GM19397 (cell line): ENCODE data around the gene PPP2R2B.
"Not testable (repeated sequence)": the region's sequence is repeated elsewhere in the genome, so short reads cannot be mapped to it uniquely, and the experiment has no call there.

Source experiments
- ATAC-seq: cut with Tn5 transposase; IDR thresholded peaks from one replicate; pipeline ENCODE4 v1.9.1; 2021; ENCODE audit warnings: mild to moderate bottlenecking, moderate library complexity; ENCODE audit not compliant: unreplicated experiment

PPP2R2B gene

GRCh38 chr5:146624179-146624578 lies 254.4 kb downstream of the PPP2R2B start:
- no peak for ATAC-seq

- no peak for ATAC-seq
Observed at GRCh38 chr5:146623666-146624065, 254.9 kb downstream of the PPP2R2B start.

DNA sequence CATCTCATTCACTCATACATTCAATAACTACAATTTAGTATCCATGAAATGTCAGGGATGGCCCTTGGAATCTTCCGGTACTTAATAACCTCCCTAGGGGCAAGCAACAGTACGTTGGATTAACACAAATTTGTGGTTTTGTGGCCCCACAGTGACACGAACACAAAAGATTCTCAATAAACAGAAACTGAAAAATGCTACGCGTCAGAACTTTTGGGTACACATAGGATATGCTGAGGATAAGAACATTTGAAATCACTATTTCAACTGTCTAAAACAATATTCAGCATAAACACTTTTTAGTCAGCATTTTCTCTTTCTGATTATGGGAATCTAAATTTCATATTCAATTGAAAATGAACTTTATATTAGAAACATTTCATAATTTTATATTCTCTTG lies 255.5 kb downstream of the PPP2R2B start:
- no peak for ATAC-seq

- no peak for ATAC-seq
Observed at GRCh38 chr5:146622391-146622790, 256.2 kb downstream of the PPP2R2B start.

- no peak for ATAC-seq
Observed at GRCh38 chr5:146620669-146621051, 257.9 kb downstream of the PPP2R2B start.

DNA sequence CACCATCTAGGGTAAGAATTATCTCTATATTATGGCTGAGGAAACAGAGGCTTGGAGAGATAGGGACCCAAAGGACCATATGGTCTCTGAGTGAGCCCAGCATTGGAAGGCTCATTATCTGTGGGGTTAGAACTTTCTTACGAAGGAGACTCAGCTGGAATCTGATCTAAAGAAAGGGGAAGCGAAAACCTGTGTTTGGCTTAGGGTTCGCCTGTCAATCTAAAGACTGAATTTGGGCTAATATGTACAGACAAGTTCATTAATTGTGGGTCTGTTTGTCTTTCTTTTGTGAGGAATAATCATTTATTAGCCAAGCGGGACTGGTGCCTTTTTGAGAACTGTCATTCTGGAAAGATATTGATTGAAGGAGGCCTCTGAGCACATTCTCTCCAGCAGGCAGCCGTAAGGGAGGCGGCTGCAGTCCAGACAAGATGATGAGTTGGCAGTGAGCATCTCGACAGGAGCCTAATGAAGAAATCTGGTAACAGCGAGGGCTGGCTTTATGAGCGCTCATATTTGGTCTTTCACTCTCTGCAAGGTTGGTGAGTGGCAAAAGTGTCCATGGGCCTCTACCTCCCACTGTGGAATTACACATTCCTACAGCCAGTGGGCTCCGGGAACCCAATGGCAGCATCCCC lies 258.4 kb downstream of the PPP2R2B start:
- ATAC-seq = no peak

DNA sequence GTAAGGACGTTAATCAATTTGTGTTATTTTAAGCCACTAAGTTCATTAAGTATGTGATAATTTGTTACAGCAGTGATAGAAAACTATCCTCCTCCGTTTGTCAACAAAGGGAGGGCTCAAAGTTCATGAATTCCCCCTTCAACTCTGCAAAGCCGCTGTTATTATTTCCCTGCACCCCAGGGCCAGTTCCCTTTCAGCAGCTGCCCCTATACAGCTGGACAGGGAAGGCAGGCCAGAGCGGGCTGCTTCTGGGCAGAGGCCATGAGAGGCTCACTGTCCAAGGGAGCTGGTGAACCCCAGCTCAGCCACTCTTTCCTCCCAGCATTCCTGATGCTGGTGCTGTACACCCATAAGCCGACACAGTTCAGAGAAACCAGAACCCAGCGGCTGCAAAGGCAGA lies 260.1 kb downstream of the PPP2R2B start:
- no peak for ATAC-seq

GRCh38 chr5:146609731-146610130 lies 268.8 kb downstream of the PPP2R2B start:
- ATAC-seq = not testable (repeated sequence)

- no peak for ATAC-seq
Observed at GRCh38 chr5:146607659-146608332, 270.8 kb downstream of the PPP2R2B start.

GRCh38 chr5:146606893-146607292 lies 271.7 kb downstream of the PPP2R2B start:
- ATAC-seq = no peak

- no peak for ATAC-seq
Observed at GRCh38 chr5:146600376-146600775, 278.2 kb downstream of the PPP2R2B start.

- ATAC-seq = no peak
Observed at GRCh38 chr5:146599261-146599660, 279.3 kb downstream of the PPP2R2B start.

- ATAC-seq = no peak
Observed at GRCh38 chr5:146595088-146595487, 283.5 kb downstream of the PPP2R2B start.

DNA sequence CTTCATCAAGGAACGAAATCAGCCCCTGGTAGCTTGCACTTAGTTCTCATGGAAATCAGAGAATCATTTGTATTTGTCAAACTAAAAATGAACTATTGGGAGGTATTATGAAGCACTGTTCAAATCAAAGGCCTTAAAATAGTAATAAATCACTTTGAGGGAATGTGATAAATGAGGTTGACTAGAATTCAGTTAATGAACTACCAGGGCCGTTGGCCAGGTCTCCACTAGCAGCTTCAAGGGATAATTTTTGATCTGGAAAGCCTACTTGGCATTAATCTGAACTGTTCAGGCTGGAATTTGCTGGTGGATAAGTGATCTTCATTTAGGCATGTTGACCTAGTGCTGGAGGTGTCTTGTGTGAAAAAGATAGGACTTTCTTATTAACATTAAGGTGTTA lies 286.2 kb downstream of the PPP2R2B start:
- ATAC-seq = no peak

DNA sequence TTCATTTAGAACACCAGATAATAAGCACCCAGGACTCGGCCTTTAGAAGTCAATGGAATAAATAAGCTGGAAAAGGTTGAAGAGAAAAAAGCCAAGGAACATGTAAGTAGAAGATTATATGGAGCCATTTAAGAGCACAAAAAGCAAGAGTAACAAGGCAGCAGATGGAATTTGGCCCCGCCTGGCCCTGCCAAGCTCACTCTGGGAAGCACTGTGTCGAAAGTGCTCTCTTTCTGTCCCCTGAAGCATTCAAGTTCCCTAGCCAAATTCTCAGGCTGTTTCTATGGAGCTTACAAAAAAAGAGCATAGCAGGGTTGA lies 289.6 kb downstream of the PPP2R2B start:
- ATAC-seq = no peak

DNA sequence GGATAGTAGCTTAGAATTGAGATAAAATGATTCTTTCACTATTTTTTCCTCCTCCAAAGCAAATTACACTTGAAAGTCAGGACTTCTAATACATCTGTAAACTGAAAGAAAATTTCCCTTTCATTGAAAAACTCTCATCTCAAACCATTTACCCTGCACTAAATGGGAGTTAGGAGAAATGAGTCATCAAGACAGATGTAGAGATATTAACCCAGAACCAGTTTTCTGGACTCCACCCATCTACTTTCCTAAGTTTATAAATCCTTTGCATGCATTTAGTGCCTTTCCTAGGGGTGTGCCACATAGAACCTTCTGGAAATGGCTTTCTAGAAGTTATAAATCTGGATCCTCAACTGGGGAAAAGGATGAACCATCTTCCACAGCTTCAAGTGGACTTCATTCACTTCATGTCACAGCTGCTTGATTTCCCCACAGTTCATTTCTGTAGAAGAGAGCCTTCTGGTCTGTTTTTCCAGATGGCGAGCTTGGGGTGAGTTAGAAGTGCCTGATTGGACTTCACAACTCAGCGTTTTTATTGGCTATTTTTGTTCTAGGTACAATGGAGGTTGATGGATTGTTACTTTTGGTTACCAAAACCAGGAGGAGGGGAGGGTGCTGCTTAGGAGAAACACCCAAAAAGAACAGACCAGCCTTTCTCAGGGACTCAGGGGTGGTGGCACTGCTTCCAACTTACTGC lies 290.1 kb downstream of the PPP2R2B start:
- ATAC-seq = no peak

DNA sequence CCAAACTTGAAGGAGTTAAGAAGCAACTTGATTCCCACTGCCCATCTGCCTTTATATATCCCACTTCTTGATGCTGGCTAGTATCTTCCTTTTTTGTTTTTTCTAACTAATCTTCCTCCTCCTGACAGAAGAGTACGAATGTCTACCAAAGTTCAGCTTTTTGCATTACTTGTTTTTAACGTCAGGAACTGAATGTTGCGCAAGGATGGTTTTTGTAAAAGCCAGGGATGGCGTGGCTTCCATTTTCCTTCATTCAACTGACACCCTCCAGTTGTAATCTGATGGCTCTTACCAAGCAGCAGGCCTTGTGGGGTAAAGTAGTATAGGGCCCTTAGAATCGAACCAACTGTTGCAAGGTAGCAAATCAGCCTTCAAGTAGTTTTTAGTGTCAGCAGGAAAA lies 291.8 kb downstream of the PPP2R2B start:
- ATAC-seq = no peak

GRCh38 chr5:146584750-146585149 lies 293.8 kb downstream of the PPP2R2B start:
- no peak for ATAC-seq

DNA sequence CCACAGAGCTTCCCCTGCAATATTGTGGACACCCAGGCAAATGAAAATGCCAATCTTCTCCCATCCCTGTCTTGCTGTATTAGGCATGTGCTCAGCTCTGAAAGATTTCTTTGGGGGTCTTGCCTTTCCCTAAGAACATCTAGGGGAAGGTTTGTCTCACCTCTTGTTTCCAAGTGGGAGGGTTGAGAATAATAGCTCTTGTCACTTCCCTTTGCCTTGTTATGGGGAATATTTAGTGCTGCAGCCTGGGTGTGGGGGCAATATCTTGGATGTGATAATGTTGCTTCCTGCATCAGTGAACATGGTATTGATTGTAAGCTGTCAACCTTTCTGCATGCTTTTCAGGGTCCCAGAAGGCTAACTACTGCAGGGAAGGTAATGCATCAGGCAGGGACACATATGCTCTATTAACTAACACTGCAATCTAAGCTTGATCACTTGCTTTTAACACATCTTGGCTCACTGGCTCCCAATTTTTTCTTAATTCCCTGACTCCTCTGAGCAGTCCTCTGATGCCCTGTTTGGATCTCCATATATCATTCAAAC lies 296.4 kb downstream of the PPP2R2B start:
- no peak for ATAC-seq

DNA sequence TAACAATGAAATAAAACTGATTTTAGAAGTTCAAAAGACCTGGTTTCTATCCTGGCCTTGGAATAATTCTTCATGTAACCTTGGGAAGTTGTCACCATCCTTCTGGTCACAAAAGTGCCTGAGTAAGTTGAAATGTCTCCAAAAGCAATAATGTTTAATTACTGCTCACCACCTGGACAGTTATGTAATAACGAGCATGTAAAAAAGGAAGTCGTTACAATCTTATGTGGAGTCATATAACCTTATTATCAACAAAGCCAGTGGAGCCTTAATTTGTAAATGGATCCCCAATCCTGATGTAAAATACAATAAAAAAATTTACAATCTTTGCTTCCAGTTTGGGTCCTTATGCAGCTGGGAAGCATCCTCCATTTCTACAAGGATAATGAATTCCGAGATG lies 298.3 kb downstream of the PPP2R2B start:
- no peak for ATAC-seq

DNA sequence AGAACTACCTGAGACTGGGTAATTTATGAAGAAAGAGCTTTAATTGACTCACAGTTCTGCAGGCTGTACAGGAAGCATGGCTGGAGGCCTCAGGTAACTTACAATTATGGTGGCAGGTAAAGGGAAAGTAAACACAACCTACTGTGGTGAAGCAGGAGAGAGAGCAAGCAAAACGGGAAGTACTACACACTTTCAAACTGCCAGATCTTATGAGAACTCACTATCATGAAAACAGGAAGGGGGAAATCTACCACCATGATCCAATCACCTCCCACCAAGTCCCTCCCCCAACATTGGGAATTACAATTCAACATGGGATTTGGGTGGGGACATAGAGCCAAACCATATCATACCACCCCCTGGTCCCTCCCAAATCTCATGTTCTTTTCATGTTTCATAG lies 303.8 kb downstream of the PPP2R2B start:
- ATAC-seq = no peak

GRCh38 chr5:146568161-146568560 lies 310.4 kb downstream of the PPP2R2B start:
- no peak for ATAC-seq
